ENCODE measurements around the gene OBSCN.
"Not testable (repeated sequence)": the region's sequence is repeated elsewhere in the genome, so short reads cannot be mapped to it uniquely, and the experiment has no call there.

Gene OBSCN

DNA sequence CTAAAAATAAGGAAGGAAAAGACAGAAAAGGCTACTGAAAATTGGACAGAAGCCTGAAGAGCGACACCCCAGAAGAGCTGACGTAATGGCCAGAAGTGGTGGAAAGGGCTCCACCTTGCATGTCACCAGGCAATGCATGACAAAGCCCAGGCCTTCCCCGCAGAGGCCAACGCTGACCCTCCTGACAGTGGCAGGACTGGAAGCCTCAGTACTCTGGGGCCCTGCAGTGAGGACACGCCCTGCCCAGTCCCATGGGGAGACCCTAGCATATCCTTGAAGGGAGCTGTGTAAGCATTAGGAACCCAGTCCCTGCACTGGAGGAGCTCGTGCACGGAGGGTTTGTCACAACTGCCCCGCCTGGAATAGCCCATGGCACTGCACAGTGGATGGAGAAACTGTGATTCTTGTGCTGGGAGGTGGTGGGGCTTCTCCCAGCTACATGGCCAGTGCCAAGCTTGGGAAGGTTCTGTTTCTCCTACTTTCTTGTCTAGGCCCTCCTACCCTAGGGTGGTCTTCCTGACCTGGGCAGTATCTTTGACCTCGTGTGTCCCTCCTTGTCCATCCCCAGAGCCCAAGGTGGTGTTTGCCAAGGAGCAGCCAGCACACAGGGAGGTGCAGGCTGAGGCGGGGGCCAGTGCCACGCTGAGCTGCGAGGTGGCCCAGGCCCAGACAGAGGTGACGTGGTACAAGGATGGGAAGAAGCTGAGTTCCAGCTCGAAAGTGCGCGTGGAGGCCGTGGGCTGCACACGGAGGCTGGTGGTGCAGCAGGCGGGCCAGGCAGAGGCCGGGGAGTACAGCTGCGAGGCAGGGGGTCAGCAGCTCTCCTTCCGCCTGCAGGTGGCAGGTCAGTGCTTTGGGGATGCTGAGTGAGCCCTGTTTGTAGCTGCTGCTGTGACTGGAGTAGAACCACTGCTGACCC, 60.4 kb downstream of the OBSCN start:
- Histone ChIP-seq H3K4me3 (ENCODE audit: low read depth, low read length) (no peak overlapping the region), H3K27me3 (replicated peaks) (no peaks in the 10 kb centered on the region), H3K36me3 (replicated peaks) (no peaks in the 10 kb centered on the region), H3K27ac (no peak overlapping the region)
- DNase-seq: no peak
- in situ Hi-C loops (cut with HindIII; ENCODE audit: low pct_ligation_motif_present, low sequenced_read_pairs): no loop called here
- TF ChIP-seq, protein P1, sequence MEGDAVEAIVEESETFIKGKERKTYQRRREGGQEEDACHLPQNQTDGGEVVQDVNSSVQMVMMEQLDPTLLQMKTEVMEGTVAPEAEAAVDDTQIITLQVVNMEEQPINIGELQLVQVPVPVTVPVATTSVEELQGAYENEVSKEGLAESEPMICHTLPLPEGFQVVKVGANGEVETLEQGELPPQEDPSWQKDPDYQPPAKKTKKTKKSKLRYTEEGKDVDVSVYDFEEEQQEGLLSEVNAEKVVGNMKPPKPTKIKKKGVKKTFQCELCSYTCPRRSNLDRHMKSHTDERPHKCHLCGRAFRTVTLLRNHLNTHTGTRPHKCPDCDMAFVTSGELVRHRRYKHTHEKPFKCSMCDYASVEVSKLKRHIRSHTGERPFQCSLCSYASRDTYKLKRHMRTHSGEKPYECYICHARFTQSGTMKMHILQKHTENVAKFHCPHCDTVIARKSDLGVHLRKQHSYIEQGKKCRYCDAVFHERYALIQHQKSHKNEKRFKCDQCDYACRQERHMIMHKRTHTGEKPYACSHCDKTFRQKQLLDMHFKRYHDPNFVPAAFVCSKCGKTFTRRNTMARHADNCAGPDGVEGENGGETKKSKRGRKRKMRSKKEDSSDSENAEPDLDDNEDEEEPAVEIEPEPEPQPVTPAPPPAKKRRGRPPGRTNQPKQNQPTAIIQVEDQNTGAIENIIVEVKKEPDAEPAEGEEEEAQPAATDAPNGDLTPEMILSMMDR (IDR thresholded peaks at IDR 0.05; ENCODE audit: low read depth, low read length, missing control alignments): no peak

DNA sequence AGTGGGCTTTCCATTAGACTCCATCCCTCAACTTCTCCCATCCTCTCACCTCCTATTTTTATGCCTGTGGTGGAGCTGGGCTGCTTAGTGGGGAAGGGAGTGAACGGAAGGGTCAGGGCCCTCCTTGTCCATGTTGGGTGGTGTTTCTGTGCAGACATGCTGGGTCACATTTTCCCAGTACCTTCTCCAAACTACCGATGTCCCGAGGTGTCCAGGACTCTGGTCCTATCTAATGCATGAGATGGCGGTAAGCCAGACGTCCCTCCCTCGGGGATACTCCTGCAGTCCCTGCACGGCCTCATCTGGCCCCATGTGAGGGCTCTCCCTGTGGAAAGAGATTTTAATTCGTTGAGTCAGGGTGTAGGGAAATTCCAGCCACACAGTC, 61.0 kb downstream of the OBSCN start:
- Histone ChIP-seq H3K27ac (no peak overlapping the region), H3K27me3 (replicated peaks) (no peaks in the 10 kb centered on the region), H3K4me3 (ENCODE audit: low read depth, low read length) (no peak overlapping the region), H3K36me3 (replicated peaks) (no peaks in the 10 kb centered on the region)
- DNase-seq: no peak
- in situ Hi-C loops (cut with HindIII; ENCODE audit: low pct_ligation_motif_present, low sequenced_read_pairs): no loop called here
- TF ChIP-seq, protein P1 (IDR thresholded peaks at IDR 0.05; ENCODE audit: low read depth, low read length, missing control alignments): no peak

DNA sequence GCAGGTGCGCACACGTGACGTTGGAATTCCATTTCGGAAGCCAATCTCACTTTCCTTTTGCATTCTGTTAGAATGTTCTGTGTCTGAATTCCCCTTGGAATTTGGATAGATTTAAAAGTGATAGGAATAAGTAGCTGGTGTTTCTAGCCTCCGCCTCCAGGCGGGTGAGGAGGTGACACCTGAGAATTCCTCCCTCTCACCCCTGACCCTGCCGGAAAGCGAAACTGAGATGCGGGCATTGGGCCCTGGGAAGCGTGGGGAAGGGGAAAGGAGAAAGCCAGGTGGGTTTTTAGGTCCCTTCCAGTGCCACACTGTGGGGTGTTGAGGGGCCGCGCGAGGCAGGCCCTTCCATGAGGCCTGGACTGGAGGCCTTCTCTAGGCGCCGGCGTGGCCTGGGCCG, 61.6 kb downstream of the OBSCN start:
- in situ Hi-C loops (cut with HindIII; ENCODE audit: low pct_ligation_motif_present, low sequenced_read_pairs); DNase-seq; H3K27ac ChIP-seq; H3K27me3 ChIP-seq (replicated peaks); H3K4me3 ChIP-seq (ENCODE audit: low read depth, low read length); H3K36me3 ChIP-seq (replicated peaks): not testable (repeated sequence)

DNA sequence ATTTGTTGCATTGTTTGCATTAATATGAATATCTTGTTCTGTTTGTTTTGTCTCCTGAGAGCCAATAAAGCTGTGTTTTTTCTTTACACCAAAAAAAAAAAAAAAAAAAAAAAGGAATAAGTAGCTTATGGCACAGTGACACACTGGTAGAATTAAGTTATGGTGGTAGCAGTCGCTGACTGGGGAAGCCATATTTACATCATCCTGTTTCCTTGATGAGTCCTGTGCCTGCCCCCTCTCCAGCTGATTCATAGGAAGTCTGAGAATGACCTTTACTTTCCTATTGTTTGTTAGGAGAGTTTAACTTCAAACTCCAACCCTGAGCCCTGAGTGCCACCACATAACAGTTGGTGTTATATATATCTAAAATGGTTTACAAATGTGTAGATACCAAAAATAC, 62.2 kb downstream of the OBSCN start:
- Histone ChIP-seq H3K27me3 (replicated peaks) (no peaks in the 10 kb centered on the region), H3K27ac (no peak overlapping the region), H3K4me3 (ENCODE audit: low read depth, low read length) (no peak overlapping the region), H3K36me3 (replicated peaks) (no peaks in the 10 kb centered on the region)
- in situ Hi-C loops (cut with HindIII; ENCODE audit: low pct_ligation_motif_present, low sequenced_read_pairs): no loop called here
- DNase-seq: peak; percentile 45
- TF ChIP-seq, protein P1 (IDR thresholded peaks at IDR 0.05; ENCODE audit: low read depth, low read length, missing control alignments): no peak

DNA sequence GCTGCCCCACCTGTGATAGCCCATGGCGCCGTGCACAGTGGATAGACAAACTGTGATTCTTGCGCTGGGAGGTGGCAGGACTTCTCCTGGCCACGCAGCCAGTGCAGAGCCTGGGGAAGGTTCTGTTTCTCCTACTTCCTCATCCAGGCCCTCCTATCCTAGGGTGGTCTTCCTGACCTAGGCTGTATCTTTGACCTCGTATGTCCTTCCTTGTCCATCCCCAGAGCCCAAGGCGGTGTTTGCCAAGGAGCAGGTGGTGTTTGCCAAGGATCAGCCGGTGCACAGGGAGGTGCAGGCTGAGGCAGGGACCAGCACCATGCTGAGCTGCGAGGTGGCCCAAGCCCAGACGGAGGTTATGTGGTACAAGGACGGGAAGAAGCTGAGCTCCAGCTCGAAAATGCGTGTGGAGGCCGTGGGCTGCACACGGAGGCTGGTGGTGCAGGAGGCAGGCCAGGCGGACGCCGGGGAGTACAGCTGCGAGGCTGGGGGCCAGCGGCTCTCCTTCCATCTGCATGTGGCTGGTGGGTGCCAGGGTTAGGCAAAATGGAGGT, 63.9 kb downstream of the OBSCN start:
- no peak for DNase-seq
- TF ChIP-seq, protein P1 (IDR thresholded peaks at IDR 0.05; ENCODE audit: low read depth, low read length, missing control alignments): no peak
- in situ Hi-C loops (cut with HindIII; ENCODE audit: low pct_ligation_motif_present, low sequenced_read_pairs): no loop called here
- no peak overlapping the region for H3K27ac ChIP-seq
- H3K36me3 ChIP-seq (replicated peaks): no peaks in the 10 kb centered on the region
- H3K27me3 ChIP-seq (replicated peaks): no peaks in the 10 kb centered on the region
- no peak overlapping the region for H3K4me3 ChIP-seq (ENCODE audit: low read depth, low read length)

DNA sequence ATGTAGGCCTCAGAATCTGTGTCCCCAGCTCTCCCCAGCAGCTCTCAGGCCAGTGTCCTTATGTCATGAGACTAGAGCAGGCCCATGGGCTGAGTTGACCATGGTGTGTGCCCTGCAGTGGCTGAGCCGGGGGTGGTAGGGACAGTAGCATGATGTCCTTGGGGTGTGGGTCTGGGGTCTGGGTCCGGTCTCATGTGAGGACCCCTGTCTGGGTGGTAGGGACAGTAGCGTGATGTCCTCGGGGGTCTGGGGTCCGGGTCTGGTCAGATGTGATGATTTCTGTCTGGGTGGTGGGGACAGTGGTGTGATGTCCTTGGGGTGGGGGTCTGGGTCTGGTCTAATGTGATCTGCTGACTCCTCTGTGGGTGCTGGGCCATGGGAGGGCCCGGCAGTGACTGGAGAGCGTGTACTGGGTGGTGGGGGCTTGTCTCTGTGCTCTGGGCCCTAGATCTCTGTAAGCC, 64.5 kb downstream of the OBSCN start:
- TF ChIP-seq, protein P1 (IDR thresholded peaks at IDR 0.05; ENCODE audit: low read depth, low read length, missing control alignments): no peak
- H3K36me3 ChIP-seq (replicated peaks): no peaks in the 10 kb centered on the region
- in situ Hi-C loops (cut with HindIII; ENCODE audit: low pct_ligation_motif_present, low sequenced_read_pairs): no loop called here
- no peaks in the 10 kb centered on the region for H3K27me3 ChIP-seq (replicated peaks)
- no peak overlapping the region for H3K27ac ChIP-seq
- H3K4me3 ChIP-seq (ENCODE audit: low read depth, low read length): no peak overlapping the region
- DNase-seq: no peak
